Mesendoderm (in vitro differentiated cells): ENCODE results near the gene SGMS1.

Experiments
- DNase-seq: peaks from one replicate; pipeline ENCODE4 v3.0.0; 2013
- H2AK5ac ChIP-seq: 2 replicates; pipeline ENCODE4 v1.6.1; 2013; ENCODE audit warnings: low read length, inconsistent platforms
- H2BK120ac ChIP-seq: 2 replicates; pipeline ENCODE4 v1.6.1; 2013; ENCODE audit warnings: low read depth, mild to moderate bottlenecking, low read length, moderate library complexity, mixed read lengths
- H2BK15ac ChIP-seq: replicated peaks from 2 replicates; pipeline ENCODE4 v1.6.1; 2013; ENCODE audit warnings: low read depth, mild to moderate bottlenecking, moderate library complexity
- H2BK5ac ChIP-seq: 2 replicates; pipeline ENCODE4 v1.6.1; 2013; ENCODE audit warnings: low read length, inconsistent platforms
- H3K18ac ChIP-seq: 2 replicates; pipeline ENCODE4 v1.6.1; 2013; ENCODE audit warnings: mild to moderate bottlenecking, low read length, mixed read lengths
- H3K23ac ChIP-seq: one replicate; pipeline ENCODE4 v1.6.1; 2013; ENCODE audit warnings: low read length
- H3K27ac ChIP-seq: 2 replicates; pipeline ENCODE4 v1.5.1; 2013; ENCODE audit warnings: low read depth, mild to moderate bottlenecking, inconsistent platforms, low read length, moderate library complexity
- H3K27me3 ChIP-seq: 2 replicates; pipeline ENCODE4 v1.6.1; 2013; ENCODE audit warnings: low read length, control low read depth, mild to moderate bottlenecking, inconsistent platforms; ENCODE audit not compliant: insufficient read depth, poor library complexity
- H3K36me3 ChIP-seq: 2 replicates; pipeline ENCODE4 v1.6.1; 2013; ENCODE audit warnings: low read length, inconsistent platforms; ENCODE audit not compliant: control insufficient read depth, insufficient read depth
- H3K4ac ChIP-seq: one replicate; pipeline ENCODE4 v1.6.1; 2013; ENCODE audit warnings: low read depth, mild to moderate bottlenecking, low read length, moderate library complexity
- H3K4me1 ChIP-seq: 2 replicates; pipeline ENCODE4 v1.6.1; 2013; ENCODE audit warnings: low read depth, low read length, inconsistent platforms; ENCODE audit not compliant: control insufficient read depth
- H3K4me2 ChIP-seq: 2 replicates; pipeline ENCODE4 v1.6.1; 2013; ENCODE audit warnings: low read length
- H3K4me3 ChIP-seq: 2 replicates; pipeline ENCODE4 v1.5.1; 2013; ENCODE audit warnings: mild to moderate bottlenecking, low read length
- H3K56ac ChIP-seq: one replicate; pipeline ENCODE4 v1.6.1; 2013; ENCODE audit warnings: low read length
- H3K79me1 ChIP-seq: 2 replicates; pipeline ENCODE4 v1.6.1; 2013; ENCODE audit warnings: low read length, inconsistent platforms
- H3K79me2 ChIP-seq: 2 replicates; pipeline ENCODE4 v1.6.1; 2013; ENCODE audit warnings: mild to moderate bottlenecking, low read length; ENCODE audit not compliant: control insufficient read depth, insufficient read depth
- H3K9ac ChIP-seq: 2 replicates; pipeline ENCODE4 v1.6.1; 2013; ENCODE audit warnings: low read length, inconsistent platforms
- H4K5ac ChIP-seq: one replicate; pipeline ENCODE4 v1.6.1; 2013; ENCODE audit warnings: low read length
- H4K8ac ChIP-seq: one replicate; pipeline ENCODE4 v1.6.1; 2013; ENCODE audit warnings: low read depth, mild to moderate bottlenecking, control low read depth, low read length, moderate library complexity
- WGBS: extraction: QIAGEN DNeasy Blood & Tissue Kit; methylation state at CpG from one replicate; pipeline ENCODE4 v1.1.7; 2013; ENCODE audit warnings: low lambda C conversion rate, missing lambda C conversion rate; ENCODE audit not compliant: insufficient coverage; ENCODE audit errors: extremely low coverage; 5-methylcytosine and 5-hydroxymethylcytosine counted together

Gene SGMS1

GRCh38 chr10:50522908-50523307 is 100.8 kb downstream of the SGMS1 start:
- Histone ChIP-seq H4K5ac (no peak overlapping the region), H3K79me1 (no peaks in the 10 kb centered on the region), H3K36me3 (no peaks in the 10 kb centered on the region), H3K4ac (peak overlapping the region; percentile 70), H3K27ac (no peak overlapping the region), H2AK5ac (no peak overlapping the region), H2BK120ac (no peak overlapping the region), H2BK15ac (no peak overlapping the region), H3K4me1 (peaks cover 12% of the 10 kb centered on the region), H3K23ac (no peak overlapping the region), H3K18ac (no peak overlapping the region), H4K8ac (no peak overlapping the region), H3K9ac (peak overlapping the region; percentile 15), H2BK5ac (peak overlapping the region; percentile 21), H3K27me3 (no peaks in the 10 kb centered on the region), H3K4me2 (no peak overlapping the region), H3K4me3 (no peak overlapping the region), H3K56ac (peak overlapping the region; percentile 56), H3K79me2 (no peaks in the 10 kb centered on the region)
- no peak for DNase-seq
- no CpG with 5 or more reads among the region's 2 CpGs for WGBS

- Histone ChIP-seq H3K23ac (no peak overlapping the region), H2BK120ac (no peak overlapping the region), H3K4ac (no peak overlapping the region), H3K4me3 (no peak overlapping the region), H3K18ac (no peak overlapping the region), H3K27ac (no peak overlapping the region), H3K27me3 (no peaks in the 10 kb centered on the region), H3K79me2 (no peaks in the 10 kb centered on the region), H3K4me1 (peaks cover 9% of the 10 kb centered on the region), H3K4me2 (no peak overlapping the region), H3K79me1 (no peaks in the 10 kb centered on the region), H3K9ac (no peak overlapping the region), H3K36me3 (no peaks in the 10 kb centered on the region), H2BK5ac (no peak overlapping the region), H4K8ac (no peak overlapping the region), H4K5ac (no peak overlapping the region), H2BK15ac (no peak overlapping the region), H3K56ac (no peak overlapping the region), H2AK5ac (no peak overlapping the region)
- DNase-seq: no peak
- WGBS: no CpG with 5 or more reads among the region's 3 CpGs
Measured at GRCh38 chr10:50520115-50520514, 103.6 kb downstream of the SGMS1 start.

GRCh38 chr10:50517626-50518025 is 106.1 kb downstream of the SGMS1 start:
- WGBS: no CpG with 5 or more reads among the region's 3 CpGs

GRCh38 chr10:50516171-50516570 is 107.6 kb downstream of the SGMS1 start:
- no peaks in the 10 kb centered on the region for H3K36me3 ChIP-seq
- no peak overlapping the region for H4K8ac ChIP-seq
- no peak overlapping the region for H2AK5ac ChIP-seq
- H3K4me3 ChIP-seq: no peak overlapping the region
- no peak overlapping the region for H3K23ac ChIP-seq
- no peaks in the 10 kb centered on the region for H3K27me3 ChIP-seq
- no peak overlapping the region for H3K18ac ChIP-seq
- no peak overlapping the region for H3K27ac ChIP-seq
- H2BK15ac ChIP-seq: no peak overlapping the region
- H2BK5ac ChIP-seq: no peak overlapping the region
- no peak overlapping the region for H3K9ac ChIP-seq
- no peak for DNase-seq
- no peaks in the 10 kb centered on the region for H3K79me1 ChIP-seq
- no peak overlapping the region for H3K56ac ChIP-seq
- H3K4me1 ChIP-seq: no peaks in the 10 kb centered on the region
- no peak overlapping the region for H4K5ac ChIP-seq
- WGBS: no CpG with 5 or more reads among the region's 1 CpG
- H3K4ac ChIP-seq: no peak overlapping the region
- no peak overlapping the region for H3K4me2 ChIP-seq
- H3K79me2 ChIP-seq: no peaks in the 10 kb centered on the region
- H2BK120ac ChIP-seq: no peak overlapping the region

More at GRCh38 chr10:50517626-50518025, 106.1 kb downstream of the SGMS1 start:
- no peak overlapping the region for H4K8ac ChIP-seq
- H2BK15ac ChIP-seq: no peak overlapping the region
- H3K4ac ChIP-seq: no peak overlapping the region
- H3K79me1 ChIP-seq: no peaks in the 10 kb centered on the region
- no peak overlapping the region for H3K27ac ChIP-seq
- no peak overlapping the region for H2BK120ac ChIP-seq
- H4K5ac ChIP-seq: no peak overlapping the region
- H3K9ac ChIP-seq: no peak overlapping the region
- H3K18ac ChIP-seq: no peak overlapping the region
- no peak overlapping the region for H3K4me3 ChIP-seq
- no peaks in the 10 kb centered on the region for H3K36me3 ChIP-seq
- no peaks in the 10 kb centered on the region for H3K27me3 ChIP-seq
- H3K56ac ChIP-seq: no peak overlapping the region
- H3K79me2 ChIP-seq: no peaks in the 10 kb centered on the region
- DNase-seq: no peak
- peaks cover 3% of the 10 kb centered on the region for H3K4me1 ChIP-seq
- no peak overlapping the region for H3K4me2 ChIP-seq
- H2BK5ac ChIP-seq: no peak overlapping the region
- no peak overlapping the region for H3K23ac ChIP-seq
- H2AK5ac ChIP-seq: no peak overlapping the region

- Histone ChIP-seq H2BK15ac (no peak overlapping the region), H3K79me2 (no peaks in the 10 kb centered on the region), H3K79me1 (no peaks in the 10 kb centered on the region), H3K27ac (no peak overlapping the region), H4K8ac (peak overlapping the region; percentile 81), H3K4me1 (no peaks in the 10 kb centered on the region), H3K23ac (no peak overlapping the region), H2BK5ac (no peak overlapping the region), H2AK5ac (no peak overlapping the region), H3K27me3 (no peaks in the 10 kb centered on the region), H2BK120ac (no peak overlapping the region), H3K4me2 (no peak overlapping the region), H4K5ac (no peak overlapping the region), H3K36me3 (no peaks in the 10 kb centered on the region), H3K4ac (no peak overlapping the region), H3K9ac (no peak overlapping the region), H3K18ac (no peak overlapping the region), H3K56ac (no peak overlapping the region), H3K4me3 (no peak overlapping the region)
- no CpG with 5 or more reads among the region's 2 CpGs for WGBS
- no peak for DNase-seq
Measured at GRCh38 chr10:50515420-50515819, 108.3 kb downstream of the SGMS1 start.

GRCh38 chr10:50514995-50515394 is 108.8 kb downstream of the SGMS1 start:
- H2BK120ac ChIP-seq: no peak overlapping the region
- no peaks in the 10 kb centered on the region for H3K79me2 ChIP-seq
- no peak overlapping the region for H3K4me3 ChIP-seq
- H3K23ac ChIP-seq: no peak overlapping the region
- H2BK15ac ChIP-seq: no peak overlapping the region
- H4K8ac ChIP-seq: no peak overlapping the region
- no peak overlapping the region for H3K9ac ChIP-seq
- no peaks in the 10 kb centered on the region for H3K4me1 ChIP-seq
- H4K5ac ChIP-seq: no peak overlapping the region
- no peaks in the 10 kb centered on the region for H3K79me1 ChIP-seq
- H3K27me3 ChIP-seq: no peaks in the 10 kb centered on the region
- no peak overlapping the region for H3K4me2 ChIP-seq
- no peaks in the 10 kb centered on the region for H3K36me3 ChIP-seq
- H3K27ac ChIP-seq: no peak overlapping the region
- WGBS: no CpG with 5 or more reads among the region's 2 CpGs
- DNase-seq: no peak
- no peak overlapping the region for H3K4ac ChIP-seq
- no peak overlapping the region for H2BK5ac ChIP-seq
- H3K56ac ChIP-seq: no peak overlapping the region
- H3K18ac ChIP-seq: no peak overlapping the region
- no peak overlapping the region for H2AK5ac ChIP-seq
